ENCODE results near the gene CBARP. TPM values are rescaled to one million over a fixed set of nuclear protein-coding genes. Genes with fewer than 3 reads are reported as not detected.

The CBARP gene
- total and polyA plus RNA-seq, 11 donors: 0.60 to 2.2 (median 1.6) TPM

GRCh38 chr19:1278074-1278473 is 40.3 kb upstream of the CBARP start:
- Histone ChIP-seq H3K27ac (no peak overlapping the region), H3K4me3 (no peak overlapping the region), H3K36me3 (peaks cover 0 to 53% (median 33%) of the 10 kb centered on the region in 9 donors), H3K4me1 (peaks cover 4 to 43% (median 33%) of the 10 kb centered on the region in 12 donors), H3K9me3 (no peaks in the 10 kb centered on the region), H3K27me3 (peaks cover 0 to 5% (median 0%) of the 10 kb centered on the region in 9 donors)
- DNase-seq: no peak
- TF ChIP-seq CTCF (IDR thresholded peaks at IDR 0.05): no peak
- no peak for TF ChIP-seq POLR2A (IDR thresholded peaks at IDR 0.05)
- 81 to 92% (median 83%) methylated on average over 12 of the region's 12 CpGs for WGBS, 4 donors
- intact Hi-C loops (cut with DNase I): loop anchor here in 7 of 10 donors (5.0 to 10.0 kb wide), 10 partner anchors 77 to 777 kb away; partner anchors contain the start of genes GAMT (in 3 of the 7), DAZAP1 (in 2 of the 7), NDUFS7 (in 2 of the 7) and ADAMTSL5 (in 1 of the 7)
- no peak for ATAC-seq

- peaks cover 4 to 53% (median 43%) of the 10 kb centered on the region in 12 donors for H3K4me1 ChIP-seq
- DNase-seq (no peak), ATAC-seq (no peak)
- 92 to 94% (median 93%) methylated on average over 15 of the region's 15 CpGs for WGBS, 4 donors
- H3K27me3 ChIP-seq: no peaks in the 10 kb centered on the region
- peak overlapping the region in 1 of 12 donors; percentile 79 for H3K4me3 ChIP-seq
- peaks cover 2 to 63% (median 43%) of the 10 kb centered on the region in 9 donors for H3K36me3 ChIP-seq
- no peaks in the 10 kb centered on the region for H3K9me3 ChIP-seq
- no peak overlapping the region for H3K27ac ChIP-seq
- intact Hi-C loops (cut with DNase I): loop anchor here in 7 of 10 donors (5.0 to 10.0 kb wide), 10 partner anchors 78 to 778 kb away; partner anchors contain the start of genes GAMT (in 3 of the 7), DAZAP1 (in 2 of the 7), NDUFS7 (in 2 of the 7) and ADAMTSL5 (in 1 of the 7)
- TF ChIP-seq CTCF (IDR thresholded peaks at IDR 0.05) (no peak), POLR2A (IDR thresholded peaks at IDR 0.05) (no peak)
Observed at GRCh38 chr19:1277061-1277460, 39.3 kb upstream of the CBARP start.

- no peak for TF ChIP-seq POLR2A (IDR thresholded peaks at IDR 0.05)
- no peak for TF ChIP-seq CTCF (IDR thresholded peaks at IDR 0.05)
- Histone ChIP-seq H3K27me3 (no peaks in the 10 kb centered on the region), H3K4me1 (peaks cover 4 to 57% (median 47%) of the 10 kb centered on the region in 12 donors), H3K36me3 (peaks cover 2 to 68% (median 48%) of the 10 kb centered on the region in 9 donors), H3K9me3 (no peaks in the 10 kb centered on the region), H3K27ac (peak overlapping the region in 8 of 12 donors; percentile 86 to 100 (median 98)), H3K4me3 (peak overlapping the region in 10 of 12 donors; percentile 58 to 98 (median 78))
- ATAC-seq: no peak
- intact Hi-C loops (cut with DNase I): loop anchor here in 7 of 10 donors (5.0 to 10.0 kb wide), 10 partner anchors 78 to 778 kb away; partner anchors contain the start of genes GAMT (in 3 of the 7), DAZAP1 (in 2 of the 7), NDUFS7 (in 2 of the 7) and ADAMTSL5 (in 1 of the 7)
- no peak for DNase-seq
- WGBS, 4 donors: 69 to 79% (median 75%) methylated on average over 10 of the region's 10 CpGs
Observed at GRCh38 chr19:1276628-1277022, 38.8 kb upstream of the CBARP start.

GRCh38 chr19:1275976-1276627 is 38.3 kb upstream of the CBARP start:
- WGBS, 4 donors: 10 to 42% (median 15%) methylated on average over 11 to 43 of the region's 43 CpGs
- Histone ChIP-seq H3K27ac (peak overlapping the region; percentile 86 to 100 (median 98)), H3K9me3 (no peaks in the 10 kb centered on the region), H3K4me1 (peaks cover 4 to 63% (median 52%) of the 10 kb centered on the region in 12 donors), H3K4me3 (peak overlapping the region; percentile 48 to 98 (median 73)), H3K27me3 (no peaks in the 10 kb centered on the region), H3K36me3 (peaks cover 2 to 73% (median 53%) of the 10 kb centered on the region in 9 donors)
- intact Hi-C loops (cut with DNase I): loop anchor here in 7 of 10 donors (5.0 to 10.0 kb wide), 10 partner anchors 79 to 779 kb away; partner anchors contain the start of genes GAMT (in 3 of the 7), DAZAP1 (in 2 of the 7), NDUFS7 (in 2 of the 7) and ADAMTSL5 (in 1 of the 7)
- ATAC-seq (peak in 3 of 4 donors; percentile 0 to 73 (median 1)), DNase-seq (peak in 1 of 5 donors; percentile 69)
- TF ChIP-seq CTCF (IDR thresholded peaks at IDR 0.05): no peak
- TF ChIP-seq POLR2A (IDR thresholded peaks at IDR 0.05): no peak
